Posterior cingulate gyrus (tissue), 11 donors: ENCODE data around the gene NUP43.
"Not testable (repeated sequence)": the region's sequence is repeated elsewhere in the genome, so short reads cannot be mapped to it uniquely, and the experiment has no call there.

ENCODE experiments used
- DNase-seq, 10 donors: peaks; one replicate each; pipeline versions ENCODE4 v3.0.0 to v3.0.0-alpha.2; 2020 to 2021; ENCODE audit warnings: mixed read lengths in 3 of 10
- intact Hi-C: fragments of 100-400 bp; cut with DNase I; formaldehyde crosslinking; loops from one replicate; pipeline ENCODE4 v1.15.1; 2023

Gene NUP43

DNA sequence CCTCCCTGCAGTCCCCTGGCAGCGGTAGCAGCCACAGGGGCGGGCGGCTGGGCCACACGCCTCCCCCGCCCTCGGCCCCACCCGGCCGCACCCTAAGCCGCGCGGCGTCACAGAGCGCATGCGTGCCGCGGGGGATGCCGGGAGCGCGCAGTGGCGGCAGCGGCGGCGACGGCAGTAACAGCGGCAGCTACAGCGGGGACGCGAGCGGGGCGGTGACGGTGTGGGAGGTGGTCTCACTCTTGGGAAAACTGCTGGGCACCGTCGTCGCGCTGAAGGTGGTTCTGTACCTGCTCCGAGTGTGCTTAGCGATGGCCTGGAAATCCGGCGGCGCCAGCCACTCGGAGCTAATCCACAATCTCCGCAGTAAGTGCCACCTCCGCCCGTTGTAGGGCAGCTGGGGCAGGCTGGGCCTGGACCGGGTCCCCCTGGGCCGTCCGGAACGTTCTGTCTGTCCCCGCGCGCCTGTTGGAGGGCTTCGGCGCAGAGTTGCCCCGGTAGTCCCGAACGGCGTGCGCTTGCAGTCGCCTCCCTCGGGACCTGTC, 3.3 kb upstream of the NUP43 start, which contains the start of gene PCMT1:
TSS of gene PCMT1 (plus strand) at position 148 of the 542 bp plus-strand sequence. CDS start at position 309, 161 bp downstream.
- DNase-seq, result peak; percentile 79 to 99 (median 85)
- intact Hi-C loops, result no loop called here

GRCh38 chr6:149749082-149749593, 2.8 kb upstream of the NUP43 start:
- intact Hi-C loops, DNase-seq: not testable (repeated sequence)

GRCh38 chr6:149745252-149745651, 1.1 kb downstream of the NUP43 start:
- intact Hi-C loops, DNase-seq: not testable (repeated sequence)

DNA sequence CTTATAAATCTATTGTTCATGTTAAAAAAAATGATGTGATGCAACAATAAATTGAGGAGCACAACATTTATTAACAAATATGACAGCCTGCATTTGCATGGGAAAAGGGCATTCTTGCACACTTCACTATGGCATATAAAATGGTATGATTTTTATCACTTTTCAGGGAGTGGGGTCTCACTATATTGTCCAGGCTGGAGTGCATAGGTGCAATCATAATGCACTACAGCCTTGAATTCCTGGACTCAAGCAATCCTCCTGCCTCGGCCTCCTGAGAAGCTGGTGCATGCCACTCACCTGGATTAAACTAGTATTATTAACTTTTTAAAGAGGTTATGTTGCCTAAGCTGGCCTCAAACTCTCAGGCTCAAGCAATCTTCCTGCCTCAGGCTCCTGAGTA, 11.4 kb downstream of the NUP43 start:
- intact Hi-C loops, result no loop called here
- no peak for DNase-seq

DNA sequence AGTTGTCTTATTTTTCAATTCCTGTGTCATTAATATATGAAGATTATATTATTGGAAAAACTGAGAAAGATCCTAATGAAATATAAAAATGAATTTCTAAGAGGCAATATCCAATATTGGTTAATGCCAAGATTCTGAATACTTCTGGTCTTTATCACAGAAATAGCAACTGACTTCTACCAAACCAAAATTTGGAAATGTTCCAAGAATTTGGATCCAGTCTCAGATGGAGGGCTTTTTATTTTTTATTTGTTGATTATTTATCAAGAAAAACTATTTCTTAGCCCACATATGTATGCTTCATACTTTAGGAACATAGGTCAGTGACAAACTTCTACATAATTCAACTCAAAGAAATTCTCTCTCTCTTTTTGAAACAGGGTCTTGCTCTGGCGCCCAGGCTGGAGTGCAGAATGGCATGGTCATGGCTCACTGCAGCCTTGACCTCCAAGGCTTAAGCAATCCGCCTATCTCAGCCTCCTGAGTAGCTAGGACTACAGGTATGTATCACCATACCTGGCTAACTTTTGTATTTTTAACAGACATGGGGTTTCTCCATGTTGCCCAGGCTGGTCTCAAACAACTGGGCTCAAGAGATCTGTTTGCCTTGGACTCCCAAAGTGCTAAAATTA, 13.1 kb downstream of the NUP43 start:
- intact Hi-C loops, result no loop called here
- DNase-seq, result no peak

- DNase-seq, result no peak
- intact Hi-C loops, result loop anchor here (10.0 kb wide), 1 partner anchor 105 kb away; no protein-coding TSS in a partner anchor
Observed at GRCh38 chr6:149729824-149730223, 16.5 kb downstream of the NUP43 start.

DNA sequence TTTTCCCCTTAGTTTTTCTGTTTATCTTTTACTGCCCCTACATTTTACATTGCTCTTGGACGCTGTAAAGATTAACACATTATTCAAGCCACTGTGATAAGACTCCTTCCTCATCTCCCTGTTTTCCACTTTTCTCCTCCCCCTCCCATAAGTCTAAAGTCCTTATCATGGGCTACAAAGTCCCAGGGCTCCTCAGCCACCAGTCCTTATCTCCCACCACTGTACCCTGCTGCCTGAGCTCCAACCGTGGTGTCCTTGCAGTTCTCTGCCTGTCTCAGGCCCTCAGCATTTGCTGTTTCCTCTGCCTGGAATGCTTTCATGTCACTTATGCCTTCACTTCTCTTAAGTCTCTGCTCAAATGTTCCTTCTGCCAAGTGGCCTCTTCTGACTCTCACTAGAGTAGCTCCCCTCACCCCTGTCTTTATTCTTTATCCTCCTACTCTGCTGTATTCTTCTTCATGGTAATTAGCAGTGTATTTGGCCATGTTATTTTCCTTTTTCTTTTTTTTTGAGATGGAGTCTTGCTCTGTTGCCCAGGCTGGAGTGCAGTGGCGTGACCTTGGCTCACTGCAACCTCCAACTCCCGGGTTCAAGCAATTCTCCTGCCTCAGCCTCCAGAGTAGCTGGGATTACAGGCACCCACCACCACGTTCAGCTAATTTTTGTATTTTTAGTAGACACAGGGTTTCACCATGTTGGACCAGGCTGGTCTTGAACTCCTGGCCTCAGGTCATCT, 17.7 kb downstream of the NUP43 start:
- no peak for DNase-seq
- intact Hi-C loops, result loop anchor here (10.0 kb wide), 1 partner anchor 106 kb away; no protein-coding TSS in a partner anchor

- no peak for DNase-seq
- intact Hi-C loops, result loop anchor here (10.0 kb wide), 1 partner anchor 107 kb away; no protein-coding TSS in a partner anchor
Observed at GRCh38 chr6:149727793-149728498, 18.4 kb downstream of the NUP43 start.

DNA sequence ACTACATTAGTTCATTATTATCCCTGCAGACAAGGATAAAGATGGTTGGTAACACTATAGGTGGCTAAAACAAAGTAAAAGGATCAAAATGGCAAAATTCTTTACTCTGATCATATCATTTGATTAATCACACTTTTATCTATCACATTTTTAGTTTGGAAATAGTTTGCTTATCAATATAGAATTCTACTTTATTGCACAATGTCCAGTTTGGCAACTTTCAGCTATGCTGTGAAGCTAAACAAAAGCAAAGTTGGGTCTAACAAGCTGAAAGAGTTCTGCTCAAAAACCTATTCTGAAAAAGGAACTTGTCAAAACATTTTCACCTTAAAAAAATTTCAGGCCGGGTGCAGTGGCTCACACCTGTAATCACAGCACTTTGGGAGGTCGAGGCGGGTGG, 20.5 kb downstream of the NUP43 start:
- DNase-seq, result no peak
- intact Hi-C loops, result loop anchor here (10.0 kb wide), 1 partner anchor 109 kb away; no protein-coding TSS in a partner anchor

DNA sequence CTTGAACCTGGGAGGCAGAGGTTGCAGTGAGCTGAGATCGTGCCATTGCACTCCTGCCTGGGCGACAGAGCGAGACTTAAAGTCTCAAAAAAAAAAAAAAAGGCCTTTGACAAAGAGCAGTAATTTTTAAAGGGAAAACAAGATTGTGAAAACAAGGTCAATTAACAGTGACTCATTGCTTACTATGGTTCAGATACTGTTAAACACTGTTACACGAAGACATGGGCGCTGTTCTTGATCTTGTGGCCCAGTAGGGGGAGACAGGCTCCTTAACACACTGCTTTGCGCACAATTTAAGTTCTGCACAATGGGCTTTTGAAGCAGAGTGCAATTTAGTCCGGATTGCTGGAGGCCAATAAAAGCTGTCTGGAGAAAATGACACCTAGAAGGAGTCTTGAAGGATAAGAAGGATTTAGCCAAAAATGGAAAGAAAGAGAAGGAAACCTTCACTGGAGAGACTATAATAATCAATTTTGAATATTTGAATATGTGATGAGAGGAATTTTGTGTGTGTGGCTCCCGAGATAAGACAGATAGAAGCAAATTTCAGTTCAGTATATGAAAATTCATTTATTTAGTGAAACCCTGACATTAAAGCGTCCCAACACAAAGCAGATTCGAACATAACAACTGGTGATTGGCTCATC, 22.4 kb downstream of the NUP43 start:
- intact Hi-C loops, result loop anchor here (5.0 to 10.0 kb wide), 2 partner anchors 111 to 203 kb away; no protein-coding TSS in a partner anchor
- DNase-seq, result peak in 6 of 10 donors; percentile 24 to 90 (median 37)

- intact Hi-C loops, result loop anchor here (5.0 to 10.0 kb wide), 2 partner anchors 112 to 204 kb away; no protein-coding TSS in a partner anchor
- no peak for DNase-seq
Observed at GRCh38 chr6:149723262-149723661, 23.1 kb downstream of the NUP43 start.

DNA sequence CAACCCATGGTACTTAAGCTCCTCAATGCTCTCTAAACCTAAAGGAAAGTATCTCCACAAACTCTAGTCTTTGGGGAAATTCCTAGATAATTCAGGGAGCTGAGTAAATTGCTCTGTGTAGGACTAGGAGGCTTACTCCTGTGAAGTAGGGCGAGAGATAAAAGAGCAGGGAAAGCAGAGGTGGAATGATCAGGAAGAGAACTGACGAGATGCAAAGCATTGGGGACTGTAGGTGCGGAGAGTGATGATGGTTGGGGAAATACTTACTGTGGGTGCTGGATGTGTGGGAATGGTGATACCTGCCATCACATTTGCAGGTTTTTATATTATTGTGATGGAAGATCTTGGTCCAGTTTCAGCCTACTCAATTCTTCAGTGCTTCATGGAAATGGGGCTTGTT, 26.8 kb downstream of the NUP43 start:
- no peak for DNase-seq
- intact Hi-C loops, result loop anchor here (5.0 kb wide), 2 partner anchors 143 to 152 kb away; partner anchors contain the start of genes GINM1 and LRP11

DNA sequence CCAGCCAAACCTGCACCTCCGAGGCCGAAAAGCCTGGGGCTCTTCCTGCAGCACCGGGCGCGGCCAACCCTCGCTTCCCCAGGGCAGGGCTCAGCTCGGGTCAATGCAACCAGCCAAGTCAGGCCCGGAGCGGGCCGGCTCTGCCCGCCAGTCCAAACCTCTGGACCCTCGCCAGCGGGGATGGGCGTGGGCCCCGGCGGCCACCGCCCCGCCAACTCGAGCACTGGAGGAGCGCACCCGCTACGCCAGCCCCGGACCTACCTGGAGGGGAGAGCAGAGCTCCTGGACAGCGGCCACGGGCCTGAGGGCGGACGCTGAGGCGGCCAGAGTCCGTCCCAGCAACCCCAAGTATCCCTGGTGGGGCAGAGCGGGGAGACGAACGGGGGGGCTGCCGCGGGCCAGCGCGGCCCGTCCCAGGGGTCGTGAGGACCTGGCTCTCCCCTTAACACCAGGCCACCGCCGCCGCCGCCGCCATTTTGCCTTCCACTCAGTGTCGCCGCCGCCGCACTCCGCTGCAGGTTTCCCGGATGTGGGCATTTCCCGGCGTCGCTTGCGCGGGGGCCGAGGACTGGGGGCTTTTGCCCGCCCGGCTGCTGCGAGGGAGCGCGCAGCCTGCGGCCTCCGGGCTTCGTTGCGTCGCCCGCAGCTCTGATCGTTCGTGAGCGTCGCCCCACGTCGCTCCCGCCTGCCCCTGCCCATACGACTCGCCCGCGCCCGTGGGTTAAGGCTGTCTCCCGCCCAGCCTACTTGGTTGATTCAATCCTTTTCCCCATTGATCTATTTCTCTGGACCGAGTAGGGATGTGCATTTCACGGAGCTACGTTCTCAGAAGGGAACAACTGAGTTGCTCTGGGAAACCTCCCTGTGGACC, 28.5 kb downstream of the NUP43 start, which contains the start of gene LATS1:
TSS of gene LATS1 (minus strand) at position 514 of the 871 bp plus-strand sequence. CDS start 15,975 bp downstream, outside the sequence.
- peak; percentile 87 to 98 (median 94) for DNase-seq
- intact Hi-C loops, result loop anchor here (1.0 to 5.0 kb wide), 3 partner anchors 26 to 151 kb away; partner anchors contain the start of genes GINM1 and LRP11

- intact Hi-C loops, result loop anchor here (5.0 kb wide), 2 partner anchors 145 to 150 kb away; partner anchors contain the start of genes GINM1 and LRP11
Observed at GRCh38 chr6:149717255-149717587, 29.1 kb downstream of the NUP43 start.

DNA sequence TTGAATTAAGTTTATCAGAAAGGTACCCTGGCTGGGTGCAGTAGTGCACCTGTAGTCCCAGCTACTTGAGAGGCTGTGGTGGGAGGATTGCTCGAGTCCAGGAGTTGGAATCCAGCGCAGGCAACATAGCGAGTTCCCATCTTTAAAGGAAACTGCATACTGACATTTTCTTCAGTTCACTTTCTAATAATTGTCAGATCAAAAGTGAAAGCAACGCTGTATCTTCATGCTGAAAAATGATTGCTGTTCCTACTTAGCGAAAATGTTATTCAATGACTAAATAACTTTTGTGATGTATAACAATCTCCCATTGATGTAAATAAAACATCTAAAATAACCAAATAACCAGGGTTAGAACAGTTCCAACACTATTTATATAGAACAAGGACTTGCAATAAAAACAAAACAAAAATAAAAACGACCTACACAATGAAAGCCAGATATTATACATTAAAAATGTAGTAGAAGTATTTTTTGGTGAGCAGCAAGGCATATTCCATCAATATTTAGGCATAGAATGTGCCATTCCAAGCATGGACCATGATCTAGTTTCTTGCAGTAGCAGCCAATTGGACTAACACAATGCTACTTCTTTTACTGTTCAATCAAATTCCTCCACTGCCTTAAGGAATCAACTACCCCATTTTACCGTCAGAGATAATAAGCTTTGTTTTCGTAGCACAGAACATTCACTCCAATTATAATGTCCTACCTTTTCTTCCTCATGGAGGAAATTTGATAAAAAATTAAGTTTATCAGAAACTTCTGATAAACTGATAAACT, 30.0 kb downstream of the NUP43 start:
- intact Hi-C loops, result loop anchor here (5.0 kb wide), 2 partner anchors 146 to 149 kb away; partner anchors contain the start of genes GINM1 and LRP11
- no peak for DNase-seq

More at GRCh38 chr6:149717255-149717587, 29.1 kb downstream of the NUP43 start:
- DNase-seq, result no peak

- intact Hi-C loops, result no loop called here
Observed at GRCh38 chr6:149714442-149714841, 31.9 kb downstream of the NUP43 start.

DNA sequence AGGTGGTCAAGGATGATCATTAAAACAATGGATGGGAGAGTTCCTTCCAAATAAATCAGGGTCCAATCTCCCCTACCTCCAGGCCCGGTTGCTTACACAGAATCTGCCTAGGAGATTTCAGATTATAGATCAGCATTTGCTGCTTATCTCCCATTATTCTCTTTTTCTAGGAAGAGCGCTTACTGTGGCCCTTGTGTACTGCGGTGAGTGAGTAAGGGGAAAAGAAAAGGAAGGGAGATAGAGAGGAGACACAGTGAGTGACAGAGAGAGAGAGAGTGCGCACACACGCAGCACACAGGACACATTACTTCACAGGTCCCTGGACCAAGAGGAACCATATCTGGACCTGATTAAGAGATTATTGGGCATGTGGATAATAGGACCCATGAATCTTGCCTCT, 34.6 kb downstream of the NUP43 start:
- DNase-seq, result no peak
- intact Hi-C loops, result no loop called here

More at GRCh38 chr6:149714442-149714841, 31.9 kb downstream of the NUP43 start:
- no peak for DNase-seq

DNA sequence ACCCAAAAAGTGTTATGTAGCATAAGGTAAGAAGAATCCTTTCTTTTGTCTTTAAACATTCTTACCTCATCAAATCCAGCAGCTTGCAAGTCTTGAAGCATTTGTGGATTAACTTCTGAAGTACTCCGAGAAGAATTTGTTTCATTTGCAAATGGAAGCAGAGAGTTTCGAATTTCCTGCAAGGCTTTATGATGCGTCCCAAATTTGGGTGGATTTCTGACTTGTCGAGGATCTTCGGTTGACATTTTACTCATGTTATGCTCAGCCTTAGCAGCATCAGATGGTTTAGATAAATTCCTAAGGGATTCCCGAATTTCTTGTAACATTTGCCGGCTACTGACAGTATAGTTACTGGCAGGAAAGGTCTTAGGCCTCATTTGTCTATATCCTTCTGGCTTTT, 44.6 kb downstream of the NUP43 start:
- no peak for DNase-seq
- intact Hi-C loops, result no loop called here
